Smooth muscle cell (in vitro differentiated cells): ENCODE results near the gene NPIPA3. TPM values are rescaled to one million over a fixed set of nuclear protein-coding genes. Genes with fewer than 3 reads are reported as not detected.
"Not testable (repeated sequence)": the region's sequence is repeated elsewhere in the genome, so short reads cannot be mapped to it uniquely, and the experiment has no call there.

Experiments
- DNase-seq: peaks from one replicate; lab custom pipeline; 2025; ENCODE audit not compliant: unreplicated experiment; lab: John Stamatoyannopoulos, UW
- H2AFZ ChIP-seq: fragments of 200-600 bp; sonication (generic); 2 replicates; pipeline ENCODE4 v1.6.0; 2016; ENCODE audit warnings: antibody characterized with exemption, low read depth, mild to moderate bottlenecking
- H3F3A ChIP-seq: fragments of 200-600 bp; sonication (generic); 2 replicates; pipeline ENCODE4 v1.6.0; 2017; ENCODE audit warnings: antibody characterized with exemption, low read depth
- H3K27ac ChIP-seq: fragments of 200-600 bp; sonication (generic); 2 replicates; pipeline ENCODE4 v1.5.1; 2016; ENCODE audit warnings: low read depth, mild to moderate bottlenecking
- H3K27me3 ChIP-seq: fragments of 200-600 bp; sonication (generic); 2 replicates; pipeline ENCODE4 v1.6.1; 2016; ENCODE audit warnings: low read depth, mild to moderate bottlenecking
- H3K36me3 ChIP-seq: fragments of 200-600 bp; sonication (generic); 2 replicates; pipeline ENCODE4 v1.5.1; 2016; ENCODE audit warnings: low read depth
- H3K4me1 ChIP-seq: fragments of 200-600 bp; sonication (generic); 2 replicates; pipeline ENCODE4 v1.5.1; 2016; ENCODE audit warnings: low read depth
- H3K4me2 ChIP-seq: fragments of 200-600 bp; sonication (generic); 2 replicates; pipeline ENCODE4 v1.6.0; 2016; ENCODE audit warnings: mild to moderate bottlenecking
- H3K4me3 ChIP-seq: fragments of 200-600 bp; sonication (generic); 2 replicates; pipeline ENCODE4 v1.5.1; 2016; ENCODE audit warnings: mild to moderate bottlenecking
- H3K79me2 ChIP-seq: fragments of 200-600 bp; sonication (generic); 2 replicates; pipeline ENCODE4 v1.6.0; 2016; ENCODE audit warnings: low read depth, mild to moderate bottlenecking
- H3K9ac ChIP-seq: fragments of 200-600 bp; sonication (generic); 2 replicates; pipeline ENCODE4 v1.6.0; 2016; ENCODE audit warnings: low read depth
- H3K9me3 ChIP-seq: fragments of 200-600 bp; sonication (generic); replicated peaks from 2 replicates; pipeline ENCODE4 v1.5.1; 2016; ENCODE audit warnings: low read depth
- H4K20me1 ChIP-seq: fragments of 200-600 bp; sonication (generic); 2 replicates; pipeline ENCODE4 v1.6.0; 2016; ENCODE audit warnings: low read depth
- CTCF ChIP-seq: fragments of 200-600 bp; sonication (generic); IDR thresholded peaks from 2 replicates; pipeline ENCODE4 v1.5.1; 2017; ENCODE audit warnings: borderline replicate concordance, mild to moderate bottlenecking, antibody characterized with exemption; ENCODE audit not compliant: insufficient read depth, poor library complexity, severe bottlenecking
- WGBS: methylation state at CpG from one replicate; pipeline ENCODE4 v1.1.7; 2016; ENCODE audit warnings: low lambda C conversion rate; 5-methylcytosine and 5-hydroxymethylcytosine counted together
- polyA plus RNA-seq: library from polyadenylated mRNA; unstranded; fragments of >200 nt; fragmentation: Nextera tagmentation; extraction: Ambion mirVana; gene quantifications from 2 replicates; pipeline ENCODE4 v1.2.1, GENCODE V29; 2016
- total RNA-seq: library from RNA; depleted of rRNA; stranded (reverse); fragments of >200 nt; gene quantifications from 2 replicates; pipeline ENCODE4 v1.2.3, GENCODE V29; 2014

NPIPA3 gene
- total and polyA plus RNA-seq, 2 experiments from 2014 or later, result 0.81 to 0.94 TPM

DNA sequence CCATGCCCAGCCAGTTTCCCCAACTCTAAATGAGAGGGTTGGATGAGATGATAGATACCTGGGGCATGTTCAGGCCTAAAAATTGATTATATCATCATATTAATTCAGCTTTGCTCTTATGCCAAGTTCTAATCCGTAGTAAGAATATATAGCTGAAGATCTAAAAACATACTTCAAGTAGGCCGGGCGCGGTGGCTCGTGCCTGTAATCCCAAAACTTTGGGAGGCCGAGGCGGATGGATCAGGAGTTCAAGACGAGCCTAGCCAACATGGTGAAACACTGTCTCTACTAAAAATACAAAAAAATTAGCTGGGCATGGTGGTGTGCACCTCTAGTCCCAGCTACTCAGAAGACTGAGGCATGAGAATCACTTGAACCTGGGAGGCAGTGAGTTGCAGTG, 21.1 kb upstream of the NPIPA3 start:
- Histone ChIP-seq H3K9ac (no peak overlapping the region), H3K27ac (no peak overlapping the region), H3K4me3 (no peak overlapping the region), H2AFZ (no peak overlapping the region), H3K36me3 (no peaks in the 10 kb centered on the region), H3K9me3 (no peaks in the 10 kb centered on the region), H3K27me3 (no peaks in the 10 kb centered on the region), H3K4me2 (no peak overlapping the region), H3F3A (no peaks in the 10 kb centered on the region), H3K79me2 (no peaks in the 10 kb centered on the region), H3K4me1 (no peaks in the 10 kb centered on the region), H4K20me1 (no peaks in the 10 kb centered on the region)
- WGBS, result 91% methylated on average over 8 of the region's 8 CpGs
- no peak for DNase-seq
- no peak for TF ChIP-seq CTCF

GRCh38 chr16:14685870-14686793, 17.1 kb upstream of the NPIPA3 start:
- H3K36me3 ChIP-seq, DNase-seq, H3K9me3 ChIP-seq, H3K4me3 ChIP-seq, H3K4me2 ChIP-seq, H3F3A ChIP-seq, H3K9ac ChIP-seq, H4K20me1 ChIP-seq, H3K27me3 ChIP-seq, H2AFZ ChIP-seq, H3K27ac ChIP-seq, H3K79me2 ChIP-seq, H3K4me1 ChIP-seq: not testable (repeated sequence)
- 86% methylated on average over 15 of the region's 15 CpGs for WGBS

GRCh38 chr16:14694129-14694528, 9.1 kb upstream of the NPIPA3 start, which contains the start of gene PLA2G10:
Gene PLA2G10 (minus strand): TSS chr16:14694308. CDS start chr16:14694229, 79 bp downstream.
- H4K20me1 ChIP-seq, DNase-seq, H3K36me3 ChIP-seq, H3K4me3 ChIP-seq, H3K9ac ChIP-seq, H3K4me1 ChIP-seq, H3K9me3 ChIP-seq, H3K4me2 ChIP-seq, H3K27ac ChIP-seq, H3K27me3 ChIP-seq, H3F3A ChIP-seq, H3K79me2 ChIP-seq, H2AFZ ChIP-seq: not testable (repeated sequence)
- WGBS, result no CpG with 5 or more reads among the region's 28 CpGs

- H3K36me3 ChIP-seq, DNase-seq, H3K27me3 ChIP-seq, H2AFZ ChIP-seq, H3K27ac ChIP-seq, H3K79me2 ChIP-seq, H3F3A ChIP-seq, H4K20me1 ChIP-seq, H3K4me3 ChIP-seq, H3K4me1 ChIP-seq, H3K9ac ChIP-seq, H3K9me3 ChIP-seq, H3K4me2 ChIP-seq: not testable (repeated sequence)
- WGBS, result 94% methylated on average over 3 of the region's 7 CpGs
These were observed 1.4 kb upstream of the NPIPA3 start for GRCh38 chr16:14701859-14702258.

DNA sequence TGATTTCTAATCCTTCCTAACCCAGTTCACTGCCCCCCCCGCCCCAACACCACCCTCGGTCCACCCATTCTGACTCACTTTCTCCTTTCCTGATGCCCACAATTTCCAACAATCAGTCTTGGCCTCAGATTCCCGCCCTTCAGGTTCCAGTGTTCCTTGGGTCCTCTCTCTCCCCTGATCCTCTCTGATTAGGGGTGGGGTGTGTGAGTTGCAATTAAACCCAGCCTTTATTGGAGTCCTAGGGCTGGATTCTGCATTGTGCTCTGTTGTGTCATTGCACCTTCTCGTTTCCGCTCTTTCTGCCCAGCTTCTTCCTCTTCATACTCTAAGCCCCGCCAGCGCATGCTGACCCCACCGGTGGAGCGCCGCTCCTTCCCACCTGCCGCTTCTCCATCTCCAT, 539 bp upstream of the NPIPA3 start:
- H3K27me3 ChIP-seq, DNase-seq: not testable (repeated sequence)
- no CpG with 5 or more reads among the region's 11 CpGs for WGBS

GRCh38 chr16:14733233-14733632, 30.0 kb downstream of the NPIPA3 start:
- no CpG with 5 or more reads among the region's 28 CpGs for WGBS

More for the DNA sequence above, 539 bp upstream of the NPIPA3 start:
- not testable (repeated sequence) for H3K79me2 ChIP-seq, H3K4me2 ChIP-seq, H3K9me3 ChIP-seq, H3K4me1 ChIP-seq, H3K4me3 ChIP-seq, H3K36me3 ChIP-seq, H3K9ac ChIP-seq, H3K27ac ChIP-seq, H2AFZ ChIP-seq, H4K20me1 ChIP-seq, H3F3A ChIP-seq

GRCh38 chr16:14740832-14741385, 37.7 kb downstream of the NPIPA3 start:
- not testable (repeated sequence) for H3F3A ChIP-seq, DNase-seq, H2AFZ ChIP-seq, H3K27me3 ChIP-seq, H3K4me1 ChIP-seq, H3K4me2 ChIP-seq, H4K20me1 ChIP-seq, H3K79me2 ChIP-seq, H3K9me3 ChIP-seq, H3K4me3 ChIP-seq, H3K9ac ChIP-seq, H3K27ac ChIP-seq, H3K36me3 ChIP-seq
- WGBS, result no CpG with 5 or more reads among the region's 10 CpGs

More at GRCh38 chr16:14733233-14733632, 30.0 kb downstream of the NPIPA3 start:
- not testable (repeated sequence) for H3K36me3 ChIP-seq, H3K4me1 ChIP-seq, H3K4me2 ChIP-seq, H3K4me3 ChIP-seq, H3K9ac ChIP-seq, DNase-seq, H2AFZ ChIP-seq, H3F3A ChIP-seq, H3K79me2 ChIP-seq, H3K27me3 ChIP-seq, H4K20me1 ChIP-seq, H3K9me3 ChIP-seq, H3K27ac ChIP-seq
